Measurements from ENCODE around the gene DCLK1.

- TF ChIP-seq, protein P1, sequence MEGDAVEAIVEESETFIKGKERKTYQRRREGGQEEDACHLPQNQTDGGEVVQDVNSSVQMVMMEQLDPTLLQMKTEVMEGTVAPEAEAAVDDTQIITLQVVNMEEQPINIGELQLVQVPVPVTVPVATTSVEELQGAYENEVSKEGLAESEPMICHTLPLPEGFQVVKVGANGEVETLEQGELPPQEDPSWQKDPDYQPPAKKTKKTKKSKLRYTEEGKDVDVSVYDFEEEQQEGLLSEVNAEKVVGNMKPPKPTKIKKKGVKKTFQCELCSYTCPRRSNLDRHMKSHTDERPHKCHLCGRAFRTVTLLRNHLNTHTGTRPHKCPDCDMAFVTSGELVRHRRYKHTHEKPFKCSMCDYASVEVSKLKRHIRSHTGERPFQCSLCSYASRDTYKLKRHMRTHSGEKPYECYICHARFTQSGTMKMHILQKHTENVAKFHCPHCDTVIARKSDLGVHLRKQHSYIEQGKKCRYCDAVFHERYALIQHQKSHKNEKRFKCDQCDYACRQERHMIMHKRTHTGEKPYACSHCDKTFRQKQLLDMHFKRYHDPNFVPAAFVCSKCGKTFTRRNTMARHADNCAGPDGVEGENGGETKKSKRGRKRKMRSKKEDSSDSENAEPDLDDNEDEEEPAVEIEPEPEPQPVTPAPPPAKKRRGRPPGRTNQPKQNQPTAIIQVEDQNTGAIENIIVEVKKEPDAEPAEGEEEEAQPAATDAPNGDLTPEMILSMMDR (IDR thresholded peaks at IDR 0.05), result no peak
- TF ChIP-seq POLR2A (IDR thresholded peaks at IDR 0.05), result no peak
Observed at GRCh38 chr13:36163809-36164308, 32.7 kb upstream of the DCLK1 start.

All from uterus (tissue), 2 donors.